Stimulated activated CD4-positive, alpha-beta T cell treated with anti-CD3 and anti-CD28 coated beads, Interleukin-2, amount 100 ng/mL, for 48 hours (primary cell): ENCODE data around the gene ARHGAP26.
"Not testable (repeated sequence)": the region's sequence is repeated elsewhere in the genome, so short reads cannot be mapped to it uniquely, and the experiment has no call there.

Experiments used
- DNase-seq, 2 donors: peaks; one replicate each; pipeline ENCODE4 v3.0.0-alpha.2; 2020

Gene ARHGAP26

DNA sequence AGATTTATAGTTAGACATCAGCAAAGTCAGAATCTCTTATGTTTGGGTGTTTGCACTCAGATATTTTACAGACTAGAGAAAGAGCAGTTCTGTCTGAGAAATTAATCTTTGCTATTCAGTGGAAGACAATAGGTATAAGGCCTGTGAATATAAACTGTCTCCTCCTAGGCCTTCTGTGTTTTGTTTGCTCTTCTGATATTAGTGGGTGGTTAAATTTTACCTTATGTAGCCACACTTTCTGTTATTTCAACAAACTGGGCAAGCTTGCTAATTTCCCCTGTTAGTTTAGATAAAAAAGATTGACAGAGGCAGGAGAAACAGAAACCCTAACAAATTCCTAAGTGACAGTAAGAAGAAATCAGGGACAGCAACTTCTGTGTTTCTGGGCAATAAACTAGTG is 141.6 kb downstream of the ARHGAP26 start:
- DNase-seq: no peak

DNA sequence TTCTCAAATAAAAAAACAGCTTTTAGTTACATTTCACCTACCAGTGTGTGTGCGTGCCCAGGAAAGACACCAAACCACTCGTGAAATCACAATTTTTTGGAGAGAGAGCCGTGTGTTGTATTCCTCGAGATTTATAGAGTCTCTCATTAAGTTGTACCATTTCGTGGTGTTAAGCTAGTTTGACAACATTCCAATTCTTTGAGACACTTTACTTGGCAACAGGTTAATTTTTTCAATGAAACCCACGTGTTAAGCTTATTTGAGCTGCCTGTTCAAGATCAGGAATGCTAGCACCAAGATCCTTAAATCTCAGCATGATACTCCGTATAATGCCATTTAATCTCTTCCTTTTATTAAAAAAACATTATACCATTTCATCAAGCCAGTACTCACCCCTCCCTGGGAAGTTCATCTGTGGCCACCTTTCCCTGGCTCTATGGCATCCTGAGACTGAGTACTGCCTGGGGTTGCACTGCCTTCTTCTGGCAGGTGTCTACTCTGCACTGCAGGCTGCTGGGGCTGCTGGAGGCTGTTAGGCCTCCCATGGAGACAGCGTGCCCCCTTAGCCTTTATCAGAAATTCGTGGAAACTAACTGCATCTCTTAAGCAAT is 143.7 kb downstream of the ARHGAP26 start:
- no peak for DNase-seq

DNA sequence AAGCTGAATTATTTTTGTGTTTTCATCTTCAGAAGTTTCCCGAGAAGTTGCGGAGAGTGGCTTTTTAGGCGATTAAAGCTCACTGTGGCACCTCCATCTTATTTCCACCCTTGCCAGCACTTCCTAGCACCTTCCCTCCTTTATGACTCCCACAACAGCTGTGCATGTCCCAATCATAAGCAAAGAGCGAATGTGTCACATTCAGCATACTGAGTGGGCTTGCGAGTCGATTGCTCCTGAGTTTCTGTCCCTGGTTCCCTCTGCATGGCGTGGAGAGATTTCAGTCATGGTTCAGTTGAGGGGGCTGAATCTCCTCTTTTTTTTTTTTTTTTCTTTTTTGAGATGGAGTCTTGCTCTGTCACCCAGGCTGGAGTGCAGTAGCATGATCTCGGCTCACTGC is 144.9 kb downstream of the ARHGAP26 start:
- DNase-seq: no peak

DNA sequence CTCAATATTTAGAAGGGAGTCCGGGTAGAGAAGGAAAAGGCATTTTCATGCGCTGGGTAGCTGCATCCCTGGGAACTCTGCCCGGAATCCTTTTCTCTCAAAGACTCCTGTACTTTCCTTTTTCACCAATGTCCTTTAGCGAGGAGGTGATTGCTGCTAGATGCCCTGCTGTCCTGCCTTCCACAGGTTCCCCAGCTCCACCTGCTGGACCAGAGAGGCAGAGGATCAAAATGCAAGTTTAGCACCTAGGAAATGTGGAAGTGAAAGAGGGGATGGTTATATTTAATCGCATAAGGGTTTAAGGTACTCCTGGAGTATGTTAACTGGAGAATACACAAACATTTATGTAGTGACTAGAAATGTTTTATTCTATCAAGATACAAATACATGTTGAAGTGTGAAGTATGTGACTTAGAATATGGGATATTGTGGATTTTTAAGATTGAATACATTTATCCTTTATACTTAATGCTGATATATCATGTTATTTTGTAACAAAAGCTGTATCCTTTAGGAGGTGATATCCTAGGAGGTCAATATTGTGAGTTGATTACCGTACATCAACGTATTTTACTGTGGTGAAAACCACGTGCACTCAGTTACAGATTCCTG is 145.7 kb downstream of the ARHGAP26 start:
- DNase-seq: no peak

DNA sequence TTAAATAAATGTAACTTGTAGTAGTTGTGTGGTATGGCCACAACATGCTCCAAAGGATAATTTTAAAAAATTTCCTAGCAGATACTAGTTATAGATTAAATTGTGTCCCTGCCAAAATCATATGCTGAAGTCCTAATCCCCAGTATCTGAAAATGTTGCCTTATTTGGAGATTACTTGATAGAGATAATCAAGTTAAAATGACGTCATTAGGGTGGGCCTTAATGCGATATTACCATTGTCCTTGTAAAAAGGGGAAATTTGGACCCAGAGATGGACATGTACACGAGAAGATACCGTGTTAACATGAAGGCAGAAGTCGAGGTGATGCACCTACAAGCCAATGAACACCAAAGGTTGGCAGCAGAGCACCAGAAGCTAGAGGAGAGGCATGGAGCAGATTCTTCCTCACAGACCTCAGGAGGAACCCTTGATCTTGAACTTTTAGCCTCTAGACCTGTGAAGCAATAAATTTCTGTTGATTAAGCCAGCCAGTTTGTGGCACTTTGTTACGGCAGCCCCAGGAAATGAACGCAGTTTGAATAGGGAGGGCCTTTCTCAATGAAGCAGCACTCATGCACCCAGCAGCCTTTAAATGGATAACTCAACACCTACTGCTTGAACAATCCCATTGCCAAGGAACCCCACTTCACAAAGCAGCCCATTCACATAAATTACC is 148.9 kb downstream of the ARHGAP26 start:
- DNase-seq: no peak

DNA sequence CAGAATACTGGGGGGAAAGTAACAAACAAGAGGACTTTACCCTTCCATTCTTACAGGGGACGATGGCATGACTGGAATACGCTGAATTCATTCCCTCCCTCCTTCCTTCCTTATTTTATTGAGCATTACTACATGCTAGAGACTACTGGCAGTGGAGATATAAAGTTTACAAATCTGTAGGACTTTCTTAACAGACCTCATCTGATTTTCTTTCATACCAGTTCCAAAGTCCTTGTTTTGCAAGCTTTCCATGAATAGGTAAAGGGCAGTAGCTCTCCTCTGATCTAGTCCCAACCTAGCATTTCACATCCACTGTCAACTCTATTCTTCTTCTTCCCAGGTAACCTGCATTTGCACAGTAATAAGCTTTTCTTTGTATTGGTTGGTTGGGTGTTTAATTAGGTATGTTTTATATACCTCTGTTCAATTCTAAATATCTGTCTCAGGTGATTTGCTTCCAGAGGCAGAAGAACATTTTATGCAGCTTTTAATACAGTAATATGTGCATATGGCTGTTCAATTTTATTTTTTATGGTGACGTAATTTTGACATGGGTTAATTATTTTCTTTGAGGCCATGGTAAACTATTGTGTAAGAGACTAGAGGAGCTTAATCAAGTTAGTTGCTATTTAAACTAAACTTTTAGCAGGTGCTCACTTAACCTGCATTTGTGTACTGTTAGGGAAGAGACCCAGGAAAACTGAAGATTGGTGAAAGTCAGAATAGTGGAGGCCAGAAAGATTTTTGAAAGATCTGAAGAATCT is 150.9 kb downstream of the ARHGAP26 start:
- no peak for DNase-seq

DNA sequence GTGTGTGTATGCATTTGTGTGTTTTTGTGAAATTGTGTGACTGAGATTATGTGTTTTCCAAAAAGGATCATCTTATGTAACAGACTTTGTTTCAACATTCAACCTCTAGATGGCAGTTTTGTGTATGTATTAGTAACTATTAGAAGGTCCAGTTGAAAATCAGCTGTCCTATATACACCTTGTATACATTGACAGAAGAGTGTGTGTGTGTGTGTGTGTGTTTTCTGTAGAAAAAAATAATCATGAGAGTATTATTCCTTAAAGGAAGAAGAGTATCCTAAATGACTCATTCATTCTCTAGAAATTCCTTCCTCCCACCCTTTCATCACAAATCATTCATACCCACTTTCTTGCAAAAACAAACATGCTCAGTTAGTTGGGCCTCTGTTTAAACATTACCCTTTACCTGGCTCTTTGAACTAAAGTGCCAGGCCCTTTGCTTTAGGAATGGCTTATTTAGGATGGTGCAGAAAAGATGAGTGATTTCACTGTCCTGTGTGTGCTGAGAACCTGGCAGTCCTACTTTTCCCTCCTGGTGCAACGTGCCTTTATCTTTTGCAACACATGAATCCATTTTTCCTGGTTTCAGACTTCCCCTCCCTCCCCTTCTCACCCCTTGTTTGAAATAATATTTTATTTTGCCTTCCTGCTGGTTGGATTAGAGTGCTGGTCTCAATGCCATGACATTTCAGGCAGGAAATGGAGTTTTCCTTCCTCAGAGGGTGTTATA is 152.2 kb downstream of the ARHGAP26 start:
- no peak for DNase-seq

DNA sequence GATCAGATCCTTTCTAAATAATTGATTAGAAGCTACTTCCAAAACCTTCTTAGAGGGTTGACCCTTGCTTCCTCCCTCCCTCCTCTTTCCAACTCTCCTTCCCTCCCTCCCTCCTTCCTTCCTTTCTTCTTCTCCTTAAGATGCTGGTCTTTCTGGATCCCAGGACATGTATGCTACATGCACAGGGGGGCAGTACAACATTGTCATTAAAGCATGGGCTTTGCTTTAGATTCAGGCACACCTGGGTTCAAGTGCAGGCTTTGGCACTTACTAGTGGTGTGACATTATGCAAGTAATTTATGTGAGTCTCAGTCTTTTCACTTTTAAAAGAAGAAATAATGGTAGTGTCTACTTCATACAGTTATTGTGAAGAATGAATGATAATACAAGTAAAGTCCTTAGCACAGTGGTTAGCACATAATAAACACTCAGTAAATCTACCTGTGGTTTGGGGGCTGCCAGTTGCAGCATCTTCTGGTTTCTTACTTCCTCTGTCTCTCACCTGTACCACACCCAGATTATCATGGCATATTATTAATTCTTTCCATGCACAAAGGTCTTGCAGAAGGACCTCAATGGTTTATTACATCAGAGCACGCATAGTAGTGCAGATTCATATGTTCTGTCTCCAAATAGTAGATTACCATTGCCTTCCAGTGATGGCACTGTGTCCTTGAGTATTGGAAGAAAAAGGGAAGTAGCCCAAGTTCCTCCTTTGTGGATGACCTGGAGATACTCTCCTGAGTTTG is 154.1 kb downstream of the ARHGAP26 start:
- DNase-seq: no peak

DNA sequence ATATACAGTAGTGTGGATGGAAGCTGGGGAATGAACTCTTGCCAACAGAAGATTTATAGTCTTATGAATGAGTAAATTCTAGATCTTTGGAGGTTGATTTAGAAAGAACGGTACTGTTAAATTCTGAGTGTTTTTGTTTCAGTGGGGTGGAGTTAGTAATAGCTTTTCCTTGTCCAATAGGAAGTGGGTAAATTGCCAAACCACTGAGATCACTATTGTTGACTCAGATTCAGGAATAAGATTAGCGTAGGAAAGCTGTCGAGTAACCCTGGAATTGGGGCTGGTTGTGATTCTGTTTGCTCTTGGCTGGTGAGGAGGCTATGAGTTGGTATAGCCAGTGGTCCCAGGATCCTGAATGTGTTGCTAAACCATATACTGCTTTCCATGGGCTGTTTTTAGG is 155.6 kb downstream of the ARHGAP26 start:
- no peak for DNase-seq

DNA sequence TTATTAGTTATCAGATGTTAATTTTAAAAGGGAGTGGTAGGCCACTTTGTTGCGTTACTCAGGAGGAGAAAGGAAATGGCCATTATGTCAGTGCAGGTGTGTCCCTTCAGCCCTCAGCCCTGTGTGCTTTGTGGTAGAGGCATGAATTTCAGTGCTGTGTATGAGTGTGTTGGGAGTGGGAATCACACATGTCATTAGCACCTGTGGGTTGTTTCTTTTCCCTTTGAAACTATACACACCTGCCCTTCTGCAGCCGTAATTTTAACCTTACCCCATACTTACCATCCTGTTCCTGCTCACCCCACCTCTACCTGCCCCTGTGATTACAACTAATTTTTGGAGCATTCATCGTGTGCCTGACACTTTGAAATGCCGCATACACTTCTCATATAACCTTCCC is 156.4 kb downstream of the ARHGAP26 start:
- no peak for DNase-seq

DNA sequence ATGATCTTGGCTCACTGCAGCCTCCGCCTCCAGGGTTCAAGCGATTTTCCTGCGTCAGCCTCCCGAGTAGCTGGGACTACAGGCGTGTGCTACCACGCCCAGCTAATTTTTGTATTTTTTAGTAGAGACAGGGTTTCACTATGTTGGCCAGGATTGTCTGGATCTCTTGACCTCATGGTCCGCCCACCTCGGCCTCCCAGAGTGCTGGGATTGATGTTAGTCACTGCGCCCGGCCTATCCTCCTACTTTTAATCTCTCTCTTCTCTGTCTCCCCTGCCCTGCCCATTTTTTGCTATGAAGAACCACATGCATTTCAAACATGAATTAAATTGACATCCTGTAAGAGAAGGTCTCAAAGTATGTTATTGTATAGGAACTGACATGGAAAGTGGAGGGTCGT is 158.8 kb downstream of the ARHGAP26 start:
- DNase-seq: not testable (repeated sequence)

DNA sequence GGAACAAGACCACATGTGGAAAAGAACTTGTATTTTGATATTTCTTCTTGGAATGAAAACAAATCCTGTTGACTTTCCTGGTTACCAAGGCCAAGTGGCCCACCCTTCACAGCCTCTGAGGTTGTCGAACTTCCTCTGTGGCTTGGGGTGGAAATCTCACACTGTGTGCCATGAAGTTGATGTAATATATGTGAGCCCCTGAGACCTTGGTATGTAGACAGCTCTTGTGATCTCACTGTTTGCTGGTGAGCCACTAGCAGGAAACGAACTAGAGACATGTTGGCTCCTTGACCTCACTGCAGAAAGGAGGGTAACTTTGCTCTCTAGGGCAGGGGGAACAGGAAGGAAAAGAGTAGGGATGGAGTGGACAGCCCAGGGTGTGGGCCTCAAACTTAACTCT is 159.4 kb downstream of the ARHGAP26 start:
- DNase-seq: no peak

DNA sequence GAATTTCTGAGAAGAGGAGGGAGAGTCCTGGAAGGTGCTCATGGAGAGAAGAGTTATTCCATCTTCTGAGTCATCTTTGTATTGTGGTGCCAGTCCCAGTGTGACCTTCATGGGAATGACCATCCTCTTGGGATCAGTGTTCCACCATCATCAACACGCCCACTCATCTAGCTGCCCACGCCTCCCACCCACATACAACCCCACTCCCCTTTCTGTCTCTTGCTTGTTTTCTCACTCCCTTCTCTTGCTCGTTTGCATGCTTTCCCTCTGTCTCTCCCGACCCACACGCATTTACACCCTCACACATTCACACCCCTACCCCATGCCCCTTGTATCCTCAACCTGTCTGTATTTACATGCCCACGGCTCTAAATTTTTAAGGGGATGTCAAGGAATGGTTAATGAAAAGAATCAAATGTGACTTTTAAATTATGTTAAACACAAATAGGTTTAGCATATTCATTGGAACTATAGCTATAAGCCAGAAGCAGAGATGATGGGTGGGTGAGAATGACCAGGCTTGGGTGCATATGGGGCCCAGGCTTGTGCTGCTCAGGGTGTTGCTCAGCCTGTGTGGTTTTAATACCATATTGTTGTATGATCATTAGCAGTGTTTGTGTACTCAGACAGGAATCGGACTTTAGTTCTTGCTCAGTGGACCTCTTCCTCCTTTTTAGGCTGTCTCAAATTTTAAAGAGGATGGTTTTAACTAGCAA is 160.4 kb downstream of the ARHGAP26 start:
- no peak for DNase-seq

DNA sequence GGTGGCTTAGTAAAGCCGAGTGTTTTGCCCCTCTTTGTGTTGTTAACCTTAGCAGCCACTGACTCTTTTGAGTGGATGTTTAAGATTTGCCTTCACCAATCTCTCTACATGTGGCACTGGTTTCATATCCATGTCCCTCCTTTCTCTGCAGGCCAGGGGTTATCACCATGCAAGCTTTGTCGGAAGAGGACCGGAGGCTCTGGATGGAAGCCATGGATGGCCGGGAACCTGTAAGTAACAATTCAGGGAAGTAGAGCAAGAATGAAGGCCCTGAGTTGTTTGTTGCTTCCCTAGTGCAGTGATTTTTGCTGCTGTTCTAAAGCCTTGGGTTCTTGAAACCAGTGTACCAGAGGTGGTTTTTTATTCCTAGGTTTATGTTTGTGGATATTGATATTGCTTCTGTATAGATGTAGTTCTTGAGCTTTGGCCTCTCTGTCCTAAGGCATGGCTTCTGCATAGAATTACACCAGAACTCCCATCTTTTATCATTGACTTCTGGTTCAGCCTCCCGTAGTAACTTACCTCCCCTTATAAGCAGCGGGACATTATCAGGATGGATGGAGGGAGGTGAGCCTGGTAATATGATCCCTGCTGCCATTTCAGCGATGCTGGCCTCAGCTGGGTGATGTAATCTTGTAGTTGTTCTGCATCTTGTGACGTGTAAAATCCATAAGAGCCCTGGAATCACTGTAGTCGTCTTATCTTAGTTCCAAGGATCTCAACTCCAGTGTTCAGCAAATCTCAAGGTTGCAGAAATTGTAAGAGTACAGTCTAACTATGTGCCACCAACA is 161.9 kb downstream of the ARHGAP26 start:
- no peak for DNase-seq

DNA sequence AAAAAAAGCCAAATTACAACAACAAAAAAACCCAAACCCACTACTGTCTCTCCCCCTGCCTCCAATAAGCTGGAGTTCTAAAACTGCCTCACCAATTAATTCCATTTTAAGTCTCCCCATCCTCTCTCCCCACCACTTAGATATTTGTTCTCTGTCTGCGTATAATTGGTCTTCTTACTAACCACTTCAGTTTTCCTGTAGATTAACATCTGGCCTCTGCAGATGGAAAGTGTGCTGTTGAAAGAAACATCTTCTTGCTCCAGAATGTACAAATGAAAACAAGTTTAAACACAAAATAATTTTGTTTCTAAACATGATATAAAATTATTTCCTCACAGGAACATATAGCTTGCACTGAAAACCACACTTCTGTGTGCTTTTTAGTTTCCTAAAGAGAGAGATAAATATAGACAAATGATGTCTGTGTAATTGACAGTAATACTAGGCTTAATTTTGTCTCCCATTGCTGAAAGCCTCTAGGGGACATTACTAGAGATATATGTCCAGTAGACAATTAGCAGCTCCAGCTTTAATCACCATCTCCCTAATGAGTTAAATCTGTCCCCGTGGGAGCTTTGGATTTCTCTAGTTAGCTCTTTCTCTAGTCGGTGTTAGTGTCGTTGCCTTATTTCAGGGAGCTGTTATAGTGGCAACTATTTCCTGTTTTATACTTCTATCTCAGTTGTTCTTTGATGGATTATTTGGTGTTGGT is 164.0 kb downstream of the ARHGAP26 start:
- no peak for DNase-seq

DNA sequence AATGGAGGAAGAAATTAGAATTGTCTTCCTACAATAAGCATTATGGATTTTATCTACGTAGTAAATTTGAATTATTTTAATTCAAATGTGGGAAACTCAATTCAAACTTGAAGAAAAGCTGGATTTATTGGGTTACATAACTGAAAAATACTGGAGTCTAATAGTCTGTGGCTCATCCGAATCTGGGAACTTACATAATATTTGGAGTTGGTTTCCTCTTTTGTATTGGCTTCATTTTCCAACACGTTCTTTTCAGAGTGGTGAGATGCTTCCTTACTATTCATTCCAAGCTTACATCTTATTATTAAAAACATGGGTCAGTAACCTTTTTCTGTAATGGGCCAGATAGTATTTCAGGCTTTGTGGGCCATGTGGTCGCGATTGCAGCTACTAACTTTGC is 164.8 kb downstream of the ARHGAP26 start:
- no peak for DNase-seq

DNA sequence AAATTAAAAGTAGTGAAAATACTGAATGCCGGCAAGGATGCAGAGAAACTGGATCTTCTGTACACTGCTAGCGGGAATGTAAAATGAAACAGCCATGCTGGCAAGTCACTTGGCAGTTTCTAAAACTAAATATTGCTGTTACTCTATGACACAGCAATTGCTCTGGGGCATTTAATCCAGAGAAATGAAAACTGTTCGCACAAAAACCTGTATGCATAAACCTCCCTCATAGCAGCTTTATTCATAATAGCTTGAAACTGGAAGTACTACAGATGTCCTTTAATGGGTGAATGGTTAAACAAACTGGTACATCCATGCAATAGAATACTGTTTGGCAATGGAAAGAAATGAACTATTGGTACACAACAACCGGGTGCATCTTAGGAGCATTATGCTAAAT is 167.2 kb downstream of the ARHGAP26 start:
- DNase-seq: no peak

DNA sequence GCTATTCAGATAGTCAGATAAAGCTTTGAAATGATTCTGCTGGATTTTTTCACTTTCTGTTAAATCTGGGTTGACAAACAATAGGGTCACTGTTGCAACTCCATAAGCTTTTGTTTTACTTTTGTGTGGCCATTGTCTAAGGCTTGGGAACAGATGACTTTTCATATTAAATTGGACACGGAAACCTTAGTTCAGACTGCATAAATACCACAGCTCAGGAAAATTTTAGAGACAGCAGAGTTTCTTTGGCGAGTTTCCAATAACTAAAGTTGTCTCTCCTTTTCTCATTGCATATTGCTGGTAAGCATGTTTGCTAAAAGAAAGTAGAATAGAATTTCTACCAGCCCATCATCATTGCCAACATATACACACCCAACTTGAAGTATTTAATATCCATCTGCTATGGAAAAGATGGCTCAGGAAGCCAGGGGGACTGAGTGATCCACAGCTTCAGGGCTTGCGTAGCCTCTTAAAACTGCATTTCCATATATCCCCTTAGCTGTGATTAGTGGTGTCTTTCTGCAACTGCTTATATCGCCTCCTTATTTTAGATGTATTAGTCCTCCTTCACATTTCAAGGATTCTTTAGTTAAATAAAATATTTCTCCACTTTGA is 168.2 kb downstream of the ARHGAP26 start:
- DNase-seq: no peak

DNA sequence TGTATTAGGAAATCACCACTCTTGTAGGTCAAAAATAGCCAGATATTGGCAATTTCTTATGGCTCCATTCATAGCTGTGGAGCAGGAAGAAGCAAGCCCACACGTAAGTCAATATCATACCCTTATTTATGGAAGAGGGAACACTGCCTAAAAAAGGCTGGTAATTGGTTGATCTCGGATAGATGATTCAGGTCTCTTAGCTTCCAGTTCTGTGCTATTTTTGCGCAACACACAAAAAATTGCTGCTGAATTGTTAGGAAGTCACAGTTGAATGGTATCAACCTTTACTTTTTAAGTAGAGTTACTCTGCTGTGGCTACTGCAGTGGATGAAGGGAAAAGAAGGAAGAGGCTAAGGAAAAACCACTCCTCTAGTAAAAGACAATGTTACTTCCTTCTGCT is 168.8 kb downstream of the ARHGAP26 start:
- no peak for DNase-seq

DNA sequence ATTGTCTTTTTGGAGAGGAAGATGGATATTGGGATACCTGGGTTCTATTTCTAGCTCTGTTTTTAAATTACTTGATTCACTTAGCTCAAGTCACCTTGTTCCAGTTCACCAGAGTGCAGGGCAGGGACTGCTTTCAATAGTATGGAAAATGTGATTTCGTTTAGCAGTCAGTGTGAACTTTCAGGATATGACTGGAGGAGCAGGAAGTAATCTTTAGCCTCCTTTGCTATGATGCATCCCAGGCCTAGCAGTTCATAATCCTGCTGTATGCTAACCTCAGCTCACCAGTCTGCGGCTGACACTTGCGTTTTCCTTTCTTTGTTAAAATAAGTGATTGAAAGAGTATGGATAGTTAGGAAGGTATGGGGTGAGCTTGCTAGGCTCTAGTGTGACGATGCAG is 169.7 kb downstream of the ARHGAP26 start:
- DNase-seq: no peak
